GM10266 (cell line): ENCODE data around the gene DHDH.

Source experiments
- DNase-seq: peaks from one replicate; pipeline ENCODE4 v3.0.0; 2012; ENCODE audit errors: extremely low spot score
- CTCF ChIP-seq: IDR thresholded peaks from 2 replicates; pipeline ENCODE4 v1.5.1; 2012; ENCODE audit warnings: mild to moderate bottlenecking, low read depth; ENCODE audit not compliant: control insufficient read depth, insufficient read depth; ENCODE audit errors: missing control alignments

Gene DHDH

DNA sequence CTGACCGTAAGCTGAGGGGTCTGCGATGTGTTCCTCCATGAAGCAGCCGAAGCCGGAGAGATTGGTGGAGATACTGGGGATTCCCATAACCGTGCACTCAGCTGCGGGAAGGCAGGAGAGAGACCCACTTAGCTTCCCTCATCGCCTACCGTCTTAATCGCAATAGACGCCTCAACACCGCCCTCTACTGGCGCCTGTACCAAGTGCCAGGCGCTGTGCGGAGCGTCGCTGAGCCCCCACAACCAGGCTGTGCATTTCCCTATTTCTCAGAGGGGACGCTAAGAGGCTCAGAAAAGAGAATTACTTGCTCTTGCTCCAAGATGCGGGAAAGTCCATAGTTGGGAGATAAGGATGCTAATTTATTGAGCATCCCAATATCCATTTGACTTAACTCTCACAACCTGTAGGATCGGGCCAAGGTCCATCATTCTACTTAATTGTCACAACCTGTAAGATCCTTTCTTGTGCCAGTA is 37.5 kb downstream of the DHDH start:
- peak; percentile 86 for TF ChIP-seq CTCF
- DNase-seq: peak; percentile 77

GRCh38 chr19:48975947-48976847 is 42.7 kb downstream of the DHDH start:
- TF ChIP-seq CTCF: no peak
- no peak for DNase-seq

- no peak for DNase-seq
- no peak for TF ChIP-seq CTCF
These were observed 43.6 kb downstream of the DHDH start for GRCh38 chr19:48977061-48977460.

DNA sequence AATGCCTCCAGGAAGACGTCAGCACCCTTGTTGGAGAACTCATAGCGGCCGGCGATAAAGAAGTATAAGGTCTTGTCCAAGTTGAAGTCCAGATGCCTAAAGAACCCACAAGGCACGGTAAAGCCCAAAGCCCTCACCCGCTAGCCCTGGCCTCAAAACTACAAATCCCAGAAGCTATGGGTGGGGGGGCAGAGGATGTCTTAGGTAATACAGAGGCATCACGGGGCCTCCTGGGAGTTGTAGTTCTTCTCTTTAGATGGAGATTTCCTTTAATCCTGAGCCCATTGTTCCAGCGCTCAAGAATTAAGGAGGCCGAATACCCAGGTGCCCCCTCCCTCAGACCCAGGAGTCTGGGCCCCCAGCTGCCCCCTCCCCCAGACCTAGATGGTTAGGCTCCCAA is 48.8 kb downstream of the DHDH start:
- TF ChIP-seq CTCF: no peak
- DNase-seq: no peak

- no peak for DNase-seq
- TF ChIP-seq CTCF: no peak
These were observed 52.2 kb downstream of the DHDH start for GRCh38 chr19:48985711-48986110.

- no peak for DNase-seq
- no peak for TF ChIP-seq CTCF
These were observed 52.7 kb downstream of the DHDH start for GRCh38 chr19:48986211-48986610.

DNA sequence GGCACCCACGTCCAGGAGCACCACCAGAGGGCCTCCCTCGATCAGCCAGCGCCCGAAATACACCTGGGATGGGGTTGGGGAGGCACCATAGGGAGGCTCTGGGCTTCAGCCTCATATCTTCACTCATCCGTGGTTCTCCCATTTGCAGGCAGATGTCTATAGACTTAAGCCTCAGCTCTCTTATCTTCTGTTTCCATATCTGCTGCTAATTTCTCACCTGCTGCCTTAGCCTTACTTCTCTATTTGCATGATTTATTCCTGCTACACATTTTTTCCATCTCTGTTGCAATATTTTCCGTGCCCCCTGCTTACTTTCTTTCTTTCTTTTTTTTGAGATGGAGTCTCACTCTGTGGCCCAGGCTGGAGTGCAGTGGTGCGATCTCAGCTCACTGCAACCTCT is 53.8 kb downstream of the DHDH start:
- TF ChIP-seq CTCF: no peak
- DNase-seq: no peak
